ENCODE measurements around the gene CPNE5.

- TF ChIP-seq CTCF (conservative IDR thresholded peaks at IDR 0.05) (no peak), ZFX (IDR thresholded peaks at IDR 0.05) (no peak)
These were observed 23.7 kb upstream of the CPNE5 start for GRCh38 chr6:36862848-36863382.
